ENCODE results near the gene THOP1.

- TF ChIP-seq CTCF (IDR thresholded peaks at IDR 0.05) (no peak), REST (IDR thresholded peaks at IDR 0.05; ENCODE audit: insufficient read depth in 1 of 2, low read depth in 2 of 2, low read length in 1 of 2) (no peak)
These were observed 12.0 kb downstream of the THOP1 start for GRCh38 chr19:2797280-2797679.

All from Panc1 (cell line).